Measurements from ENCODE around the gene CBLN2. TPM values are rescaled to one million over a fixed set of nuclear protein-coding genes. Genes with fewer than 3 reads are reported as not detected.

CBLN2 gene
- total RNA-seq, 2 donors from 2014 or later, result 1.3 to 2.7 TPM

- no peak overlapping the region for H3K27ac ChIP-seq
- DNase-seq (ENCODE audit: low spot score), result no peak
- H3K4me3 ChIP-seq, result no peak overlapping the region
- no peaks in the 10 kb centered on the region for H3K36me3 ChIP-seq
- TF ChIP-seq CTCF (IDR thresholded peaks at IDR 0.05), result no peak
- no peaks in the 10 kb centered on the region for H3K27me3 ChIP-seq
- no peaks in the 10 kb centered on the region for H3K9me3 ChIP-seq
- H3K4me1 ChIP-seq, result no peaks in the 10 kb centered on the region
Measured at GRCh38 chr18:72492497-72492896, 51.6 kb downstream of the CBLN2 start.
